ENCODE measurements around the gene CTDNEP1.

Gene CTDNEP1

GRCh38 chr17:7219812-7220592 lies 31.5 kb downstream of the CTDNEP1 start, which contains the start of the genes ACADVL and DLG4:
ACADVL (plus strand) TSS chr17:7219938; CDS start chr17:7219985, 47 bp downstream.
DLG4 (minus strand) TSS chr17:7219836.
- no peak for TF ChIP-seq CTCF (IDR thresholded peaks at IDR 0.05; ENCODE audit: low read depth, low read length)

GRCh38 chr17:7219229-7219811 lies 32.2 kb downstream of the CTDNEP1 start:
- TF ChIP-seq CTCF (IDR thresholded peaks at IDR 0.05; ENCODE audit: low read depth, low read length) = no peak
- H3K4me3 ChIP-seq (ENCODE audit: low read depth, low read length) = peak overlapping the region; percentile 92

More at GRCh38 chr17:7219812-7220592, 31.5 kb downstream of the CTDNEP1 start, which contains the start of the genes ACADVL and DLG4:
- H3K4me3 ChIP-seq (ENCODE audit: low read depth, low read length) = peak within 1 kb of the TSS; percentile 92

GRCh38 chr17:7218758-7219157 lies 32.8 kb downstream of the CTDNEP1 start:
- no peak for TF ChIP-seq CTCF (IDR thresholded peaks at IDR 0.05; ENCODE audit: low read depth, low read length)
- no peak overlapping the region for H3K4me3 ChIP-seq (ENCODE audit: low read depth, low read length)

GRCh38 chr17:7218166-7218565 lies 33.4 kb downstream of the CTDNEP1 start:
- peak overlapping the region; percentile 72 for H3K4me3 ChIP-seq (ENCODE audit: low read depth, low read length)
- no peak for TF ChIP-seq CTCF (IDR thresholded peaks at IDR 0.05; ENCODE audit: low read depth, low read length)

GRCh38 chr17:7217113-7217987 lies 34.2 kb downstream of the CTDNEP1 start:
- TF ChIP-seq CTCF (IDR thresholded peaks at IDR 0.05; ENCODE audit: low read depth, low read length) = no peak
- H3K4me3 ChIP-seq (ENCODE audit: low read depth, low read length) = peak overlapping the region; percentile 72

GRCh38 chr17:7216242-7217112 lies 35.1 kb downstream of the CTDNEP1 start:
- H3K4me3 ChIP-seq (ENCODE audit: low read depth, low read length) = peak overlapping the region; percentile 72
- no peak for TF ChIP-seq CTCF (IDR thresholded peaks at IDR 0.05; ENCODE audit: low read depth, low read length)

Data from WI38 (cell line).